GM18951 (cell line): Measurements from ENCODE around the gene PCSK6.

ENCODE experiments used
- POLR2A ChIP-seq: IDR thresholded peaks from 4 replicates; pipeline ENCODE4 v1.6.1; 2011; ENCODE audit warnings: mild to moderate bottlenecking; ENCODE audit not compliant: insufficient read length, insufficient read depth; ENCODE audit errors: extremely low read depth
- in situ Hi-C: fragments of 300-500 bp; cut with MboI; formaldehyde crosslinking; loops from one replicate; pipeline ENCODE4 v1.12.0; 2022; ENCODE audit warnings: low sequenced_read_pairs, mixed read lengths, inconsistent platforms; ENCODE audit not compliant: unreplicated experiment

PCSK6 gene

GRCh38 chr15:101264911-101265641, 224.4 kb downstream of the PCSK6 start:
- TF ChIP-seq POLR2A, result no peak
- in situ Hi-C loops, result loop anchor here (25.0 kb wide), 2 partner anchors 353 to 653 kb away; partner anchors contain the start of genes ASB7, LINS1 and LRRK1

GRCh38 chr15:101264011-101264410, 225.5 kb downstream of the PCSK6 start:
- in situ Hi-C loops, result loop anchor here (25.0 kb wide), 2 partner anchors 352 to 652 kb away; partner anchors contain the start of genes ASB7, LINS1 and LRRK1
- no peak for TF ChIP-seq POLR2A

DNA sequence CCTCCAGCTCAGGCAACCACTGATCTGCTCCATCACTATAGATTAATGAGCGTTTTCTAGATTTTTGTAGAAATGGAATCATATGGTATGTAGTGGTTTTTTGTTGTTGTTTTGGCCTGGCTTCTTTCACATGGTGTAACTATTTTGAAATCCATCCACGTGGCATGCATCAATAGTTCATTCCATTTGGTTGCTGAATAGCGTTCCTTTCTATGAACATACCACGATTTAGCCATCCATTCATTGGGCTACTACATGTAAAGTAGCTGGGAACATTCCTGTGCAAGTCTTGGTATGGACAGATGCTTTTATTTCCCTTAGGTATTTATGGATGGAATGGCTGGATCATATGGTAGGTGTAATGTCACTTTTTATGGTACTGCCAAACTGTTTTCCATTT, 227.0 kb downstream of the PCSK6 start:
- in situ Hi-C loops, result loop anchor here (25.0 kb wide), 2 partner anchors 350 to 650 kb away; partner anchors contain the start of genes ASB7, LINS1 and LRRK1
- TF ChIP-seq POLR2A, result no peak

DNA sequence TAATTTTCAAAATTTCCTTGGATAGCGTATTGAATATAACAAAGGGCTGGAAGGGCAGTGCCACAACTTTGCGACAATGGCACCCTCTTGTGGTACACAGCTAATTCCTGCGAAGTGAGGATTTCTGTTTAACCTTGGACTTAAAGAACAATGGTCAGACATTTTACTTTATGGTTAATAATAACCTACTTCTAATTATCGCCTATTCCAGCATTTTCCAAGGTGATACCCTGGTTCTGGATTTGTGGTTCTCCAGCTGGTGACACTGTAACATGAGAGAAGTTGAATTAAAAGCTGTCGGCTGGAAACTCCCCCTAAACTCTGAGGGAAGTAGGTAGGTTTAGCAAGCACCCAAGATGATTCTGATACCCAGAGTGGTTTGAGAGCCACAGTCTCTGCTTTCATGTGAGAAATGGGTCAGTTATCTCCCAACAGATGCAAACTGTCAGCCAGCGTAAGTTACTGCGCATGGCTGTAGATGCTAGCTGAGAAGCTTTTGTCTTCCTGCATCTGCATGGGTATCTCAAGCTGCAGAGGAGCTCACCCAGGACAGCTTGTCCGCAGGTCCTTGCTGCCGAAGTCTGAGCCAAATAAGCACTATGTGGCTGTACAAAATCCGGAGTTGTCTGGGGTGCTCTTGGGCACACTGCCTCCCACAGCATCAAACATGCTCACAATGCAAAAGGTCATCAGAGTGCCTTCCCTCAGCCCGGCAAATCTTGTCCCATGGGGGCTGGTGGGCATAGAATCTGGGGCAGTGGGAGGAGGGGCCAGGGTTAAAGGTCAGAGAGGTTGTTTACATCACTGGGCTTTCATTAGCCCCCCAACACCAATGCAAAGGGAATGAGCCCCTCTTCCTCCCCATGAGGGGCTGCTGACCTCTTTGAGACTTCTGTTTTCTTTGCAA, 231.0 kb downstream of the PCSK6 start:
- TF ChIP-seq POLR2A, result no peak
- in situ Hi-C loops, result loop anchor here (5.0 to 25.0 kb wide), 4 partner anchors 166 to 646 kb away; partner anchors contain the start of genes ASB7, LINS1 and LRRK1

GRCh38 chr15:101256757-101257156, 232.8 kb downstream of the PCSK6 start:
- in situ Hi-C loops, result loop anchor here (5.0 to 25.0 kb wide), 4 partner anchors 164 to 644 kb away; partner anchors contain the start of genes ASB7, LINS1 and LRRK1
- no peak for TF ChIP-seq POLR2A

DNA sequence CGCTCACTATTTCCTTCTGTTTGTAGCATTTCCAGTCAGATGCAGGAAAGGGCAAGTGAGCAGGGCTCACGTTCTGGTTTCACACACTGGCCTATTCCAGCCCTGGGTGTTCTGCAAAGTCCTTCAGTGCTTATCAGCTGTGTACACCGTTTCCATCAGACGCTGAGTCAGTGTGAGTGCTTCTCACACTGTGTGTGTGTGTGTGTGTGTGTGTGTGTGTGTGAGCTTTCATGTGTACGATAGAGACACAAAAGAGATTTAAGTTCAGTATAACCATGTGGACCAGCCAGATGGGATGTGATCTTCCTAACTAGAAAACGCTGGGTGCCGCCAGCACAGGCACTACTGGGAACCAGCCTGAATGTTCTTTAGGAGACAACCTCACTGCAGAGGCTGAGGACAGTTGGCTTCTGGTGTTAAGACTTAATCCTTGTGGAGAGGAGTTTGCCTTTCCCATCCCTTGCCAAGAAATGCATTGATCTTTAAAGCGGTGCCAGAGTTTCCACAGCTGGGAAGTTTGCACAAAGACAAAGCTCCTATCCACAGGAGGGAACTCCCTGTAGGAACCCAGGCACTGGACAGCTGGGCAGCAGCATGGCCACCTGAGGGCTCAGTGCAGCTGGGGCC, 233.8 kb downstream of the PCSK6 start:
- TF ChIP-seq POLR2A, result no peak
- in situ Hi-C loops, result loop anchor here (5.0 to 25.0 kb wide), 4 partner anchors 163 to 643 kb away; partner anchors contain the start of genes ASB7, LINS1 and LRRK1

DNA sequence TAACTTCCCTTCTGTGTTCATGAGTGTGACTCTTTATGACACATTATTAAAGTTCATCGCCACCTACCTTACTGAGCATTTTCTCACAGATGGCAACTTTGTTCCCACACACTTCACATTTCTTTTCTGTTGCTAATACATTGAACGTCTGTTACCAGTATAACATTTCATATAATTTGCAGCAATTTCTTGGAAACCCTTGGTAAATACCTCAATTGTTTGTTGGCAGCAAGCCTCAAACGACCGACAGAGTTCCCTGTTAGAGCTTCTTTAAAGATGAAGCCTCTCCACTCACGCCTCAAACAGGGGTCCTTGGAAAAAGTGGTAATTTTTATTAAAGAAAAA, 234.5 kb downstream of the PCSK6 start:
- in situ Hi-C loops, result loop anchor here (5.0 to 25.0 kb wide), 4 partner anchors 163 to 643 kb away; partner anchors contain the start of genes ASB7, LINS1 and LRRK1
- TF ChIP-seq POLR2A, result no peak

GRCh38 chr15:101254157-101255050, 235.1 kb downstream of the PCSK6 start:
- TF ChIP-seq POLR2A, result no peak
- in situ Hi-C loops, result loop anchor here (5.0 to 25.0 kb wide), 4 partner anchors 162 to 642 kb away; partner anchors contain the start of genes ASB7, LINS1 and LRRK1
